H1 (cell line): ENCODE data around the gene ENTPD5. TPM values are rescaled to one million over a fixed set of nuclear protein-coding genes. Genes with fewer than 3 reads are reported as not detected.

Source experiments
- CTCF ChIA-PET: fragments of 300-600 bp; sonication (Branson Sonifier 250); formaldehyde crosslinking; loops from one replicate; lab custom pipeline; 2021; ENCODE audit not compliant: partially characterized antibody; lab: Charles Lee
- POLR2A ChIA-PET: fragments of 300-600 bp; sonication (Branson Sonifier 250); formaldehyde crosslinking; loops from one replicate; lab custom pipeline; 2021; ENCODE audit warnings: inconsistent platforms; ENCODE audit not compliant: partially characterized antibody; lab: Charles Lee
- DNase-seq, 2 experiments: peaks; one replicate each; pipeline versions ENCODE4 v3.0.0 to v3.0.0-alpha.2; 2010 to 2022; ENCODE audit warnings: low spot score in 2 of 2, low read depth in 1 of 2, mixed read lengths in 1 of 2
- FAIRE-seq: peaks from 2 replicates; lab custom pipeline; 2011; peaks lifted over from hg19 to GRCh38; lab: Jason Lieb, UNC
- H2AFZ ChIP-seq: 2 replicates; pipeline ENCODE4 v1.8.1; 2012; ENCODE audit warnings: low read length, inconsistent platforms
- H2AK5ac ChIP-seq: 2 replicates; pipeline ENCODE4 v1.6.1; 2013; ENCODE audit warnings: low read depth, low read length
- H2BK120ac ChIP-seq: replicated peaks from 2 replicates; pipeline ENCODE3; 2013; ENCODE audit warnings: low read depth, low read length, inconsistent platforms
- H2BK12ac ChIP-seq: 2 replicates; pipeline ENCODE4 v1.6.1; 2013; ENCODE audit warnings: low read depth, low read length
- H2BK15ac ChIP-seq: 2 replicates; pipeline ENCODE4 v1.6.1; 2013; ENCODE audit warnings: low read length
- H2BK20ac ChIP-seq: 2 replicates; pipeline ENCODE4 v1.6.1; 2013; ENCODE audit warnings: low read length
- H2BK5ac ChIP-seq: 2 replicates; pipeline ENCODE4 v1.6.1; 2013; ENCODE audit warnings: low read depth, low read length
- H3K14ac ChIP-seq: 2 replicates; pipeline ENCODE4 v1.6.1; 2013; ENCODE audit warnings: inconsistent platforms; ENCODE audit not compliant: insufficient read length
- H3K18ac ChIP-seq: 2 replicates; pipeline ENCODE4 v1.6.1; 2013; ENCODE audit warnings: low read length; ENCODE audit errors: extremely low read depth
- H3K23ac ChIP-seq: 2 replicates; pipeline ENCODE4 v1.6.1; 2013; ENCODE audit warnings: inconsistent platforms; ENCODE audit not compliant: insufficient read length
- H3K23me2 ChIP-seq: 2 replicates; pipeline ENCODE4 v1.6.1; 2013; ENCODE audit warnings: low read depth, low read length
- H3K27ac ChIP-seq: 2 replicates; pipeline ENCODE4 v1.6.1; 2011; ENCODE audit warnings: low read depth, low read length, inconsistent platforms
- H3K27me3 ChIP-seq, 4 experiments: replicated peaks in 1 of 4; 1 replicate in 1 of 4; 2 replicates in 3 of 4; pipeline versions ENCODE4 v1.6.1 to v1.8.1; 2011 to 2013; ENCODE audit warnings: low read length in 3 of 4, mild to moderate bottlenecking in 3 of 4, inconsistent platforms in 2 of 4, mixed read lengths in 2 of 4, moderate library complexity in 1 of 4; ENCODE audit not compliant: control insufficient read depth in 3 of 4, insufficient read depth in 3 of 4; ENCODE audit errors: extremely low read depth in 1 of 4
- H3K36me3 ChIP-seq, 4 experiments: 2 replicates each; pipeline versions ENCODE4 v1.6.1 to v1.8.1; 2011 to 2013; ENCODE audit warnings: mild to moderate bottlenecking in 4 of 4, low read length in 3 of 4, moderate library complexity in 2 of 4, control low read depth in 1 of 4, inconsistent platforms in 1 of 4; ENCODE audit not compliant: insufficient read depth in 4 of 4, control insufficient read depth in 2 of 4
- H3K4ac ChIP-seq: replicated peaks from 2 replicates; pipeline ENCODE3; 2013; ENCODE audit warnings: low read length, low read depth, mixed read lengths, inconsistent platforms; ENCODE audit not compliant: insufficient read length
- H3K4me1 ChIP-seq, 4 experiments: replicated peaks in 1 of 4; 1 replicate in 1 of 4; 2 replicates in 3 of 4; pipeline versions ENCODE4 v1.6.1 to v1.8.1; 2011 to 2013; ENCODE audit warnings: low read length in 3 of 4, inconsistent platforms in 2 of 4, mixed read lengths in 1 of 4; ENCODE audit not compliant: insufficient read depth in 4 of 4, control insufficient read depth in 3 of 4
- H3K4me2 ChIP-seq, 2 experiments: 2 replicates each; pipeline versions ENCODE4 v1.6.1 to v1.8.1; 2011 to 2013; ENCODE audit warnings: low read depth in 2 of 2, low read length in 2 of 2, control low read depth in 1 of 2, inconsistent platforms in 1 of 2, mild to moderate bottlenecking in 1 of 2; ENCODE audit not compliant: insufficient read depth in 1 of 2
- H3K4me3 ChIP-seq, 4 experiments: fragments of 200-600, 300-600 bp in 1 of 4; sonication (generic), shearing (Covaris generic), sonication (Bioruptor Twin) in 1 of 4; 2 replicates each; pipeline versions ENCODE4 v1.5.1 to v1.8.1; 2011 to 2016; ENCODE audit warnings: low read length in 4 of 4, low read depth in 3 of 4, control low read depth in 2 of 4, inconsistent platforms in 2 of 4, mild to moderate bottlenecking in 2 of 4, mixed read lengths in 1 of 4, moderate library complexity in 1 of 4; ENCODE audit not compliant: insufficient read depth in 2 of 4; ENCODE audit errors: extremely low read depth in 1 of 4
- H3K56ac ChIP-seq: replicated peaks from 2 replicates; pipeline ENCODE3; 2013; ENCODE audit warnings: low read depth, mild to moderate bottlenecking, mixed read lengths, low read length, inconsistent platforms; ENCODE audit not compliant: insufficient read length
- H3K79me1 ChIP-seq: 2 replicates; pipeline ENCODE4 v1.6.1; 2013; ENCODE audit warnings: low read depth, low read length, control low read depth
- H3K79me2 ChIP-seq, 2 experiments: 2 replicates each; pipeline versions ENCODE4 v1.6.1 to v1.8.1; 2012 to 2013; ENCODE audit warnings: low read length in 2 of 2, mild to moderate bottlenecking in 2 of 2, inconsistent platforms in 1 of 2; ENCODE audit not compliant: insufficient read depth in 2 of 2, control insufficient read depth in 1 of 2
- H3K9ac ChIP-seq, 4 experiments: replicated peaks in 1 of 4; 1 replicate in 1 of 4; 2 replicates in 3 of 4; pipeline versions ENCODE4 v1.6.1 to v1.8.1; 2011 to 2013; ENCODE audit warnings: low read depth in 3 of 4, low read length in 3 of 4, control low read depth in 2 of 4, mild to moderate bottlenecking in 2 of 4, moderate library complexity in 2 of 4, inconsistent platforms in 1 of 4; ENCODE audit errors: extremely low read depth in 1 of 4
- H3K9me3 ChIP-seq, 2 experiments: 2 replicates each; pipeline versions ENCODE4 v1.6.1 to v1.8.1; 2012 to 2013; ENCODE audit warnings: mild to moderate bottlenecking in 2 of 2, moderate library complexity in 2 of 2, control low read depth in 1 of 2, inconsistent platforms in 1 of 2, low read depth in 1 of 2, low read length in 1 of 2, mixed read lengths in 1 of 2; ENCODE audit not compliant: insufficient read depth in 2 of 2
- H4K20me1 ChIP-seq, 2 experiments: replicated peaks in 1 of 2; 2 replicates each; pipeline versions ENCODE3 to v1.8.1; 2011 to 2013; ENCODE audit warnings: inconsistent platforms in 2 of 2, low read length in 2 of 2, mild to moderate bottlenecking in 1 of 2; ENCODE audit not compliant: insufficient read depth in 2 of 2, control insufficient read depth in 1 of 2
- H4K5ac ChIP-seq: 2 replicates; pipeline ENCODE4 v1.6.1; 2013; ENCODE audit warnings: low read length, low read depth, mixed read lengths, inconsistent platforms; ENCODE audit not compliant: insufficient read length
- H4K8ac ChIP-seq: 2 replicates; pipeline ENCODE4 v1.8.0; 2013; ENCODE audit warnings: mild to moderate bottlenecking, moderate library complexity, low read length, inconsistent platforms; ENCODE audit not compliant: insufficient read depth; ENCODE audit errors: extremely low read depth
- H4K91ac ChIP-seq: replicated peaks from 2 replicates; pipeline ENCODE3; 2013; ENCODE audit warnings: low read length, mixed read lengths, inconsistent platforms; ENCODE audit not compliant: insufficient read length
- CBX8 ChIP-seq: fragments of 300-800, 300-1000 bp; sonication (generic); IDR thresholded peaks from 2 replicates; pipeline ENCODE4 v1.7.1; 2016; ENCODE audit warnings: low read depth, low read length, borderline replicate concordance
- CEBPB ChIP-seq: IDR thresholded peaks from 2 replicates; pipeline ENCODE4 v1.6.1; 2012; ENCODE audit warnings: low read depth, low read length
- CREB1 ChIP-seq: IDR thresholded peaks from 2 replicates; pipeline ENCODE4 v1.6.1; 2012; ENCODE audit warnings: inconsistent platforms
- CTCF ChIP-seq, 3 experiments: IDR thresholded peaks; 1 replicate in 2 of 3; 2 replicates in 1 of 3; pipeline versions ENCODE4 v1.5.1 to v1.6.1; 2011; ENCODE audit warnings: low read length in 3 of 3, mild to moderate bottlenecking in 3 of 3, inconsistent platforms in 2 of 3, low read depth in 1 of 3, moderate library complexity in 1 of 3; ENCODE audit not compliant: insufficient read depth in 1 of 3; ENCODE audit errors: control extremely low read depth in 1 of 3
- JUN ChIP-seq: IDR thresholded peaks from 2 replicates; pipeline ENCODE4 v1.6.1; 2011; ENCODE audit warnings: low read depth, mild to moderate bottlenecking, improper control_type of control experiment, low read length
- JUND ChIP-seq: IDR thresholded peaks from 2 replicates; pipeline ENCODE4 v1.6.1; 2011; ENCODE audit warnings: mild to moderate bottlenecking, improper control_type of control experiment, low read length
- KDM1A ChIP-seq: fragments of 200-600, 300-600 bp; sonication (generic); IDR thresholded peaks from 2 replicates; pipeline ENCODE4 v1.7.1; 2016; ENCODE audit warnings: mild to moderate bottlenecking, low read length, borderline replicate concordance
- MAX ChIP-seq: IDR thresholded peaks from 2 replicates; pipeline ENCODE4 v1.6.1; 2012; ENCODE audit warnings: inconsistent platforms
- PHF8 ChIP-seq: fragments of 200-600 bp; sonication (generic); conservative IDR thresholded peaks from 2 replicates; pipeline ENCODE4 v1.7.1; 2012; ENCODE audit warnings: low read depth, mild to moderate bottlenecking, inconsistent platforms, low read length, moderate library complexity
- POU5F1 ChIP-seq: IDR thresholded peaks from 2 replicates; pipeline ENCODE4 v1.6.1; 2011; ENCODE audit warnings: low read depth, mild to moderate bottlenecking, low read length, moderate library complexity
- SRF ChIP-seq: IDR thresholded peaks from 2 replicates; pipeline ENCODE4 v1.6.1; 2011; ENCODE audit warnings: mild to moderate bottlenecking, low read depth, low read length, moderate library complexity
- TAF7 ChIP-seq: optimal IDR thresholded peaks from 2 replicates; pipeline ENCODE3; 2011; ENCODE audit warnings: low read depth, mild to moderate bottlenecking, inconsistent platforms, low read length, moderate library complexity, borderline replicate concordance
- TEAD4 ChIP-seq: IDR thresholded peaks from 2 replicates; pipeline ENCODE4 v1.6.1; 2012; ENCODE audit warnings: low read depth, low read length, inconsistent platforms, mixed read lengths
- WGBS, 2 experiments: shearing (Covaris generic) in 1 of 2; methylation state at CpG; one replicate each; pipeline versions ENCODE4 v1.1.6 to v1.1.7; 2013 to 2015; ENCODE audit warnings: low lambda C conversion rate in 2 of 2, mixed read lengths in 2 of 2, inconsistent platforms in 1 of 2, low coverage in 1 of 2, missing lambda C conversion rate in 1 of 2; ENCODE audit not compliant: insufficient replicate concordance in 2 of 2, insufficient coverage in 1 of 2, insufficient read length in 1 of 2; ENCODE audit errors: extremely low coverage in 1 of 2, missing lambda C conversion rate in 1 of 2; 5-methylcytosine and 5-hydroxymethylcytosine counted together
- polyA plus RNA-seq, 7 experiments: library from polyadenylated mRNA; depleted of rRNA in 3 of 7; stranded (reverse) in 5 of 7; unstranded in 2 of 7; fragments of >200 nt in 5 of 7; fragments of 200-250 nt in 2 of 7; gene quantifications; 1 replicate in 5 of 7; 2 replicates in 1 of 7; 4 replicates in 1 of 7; pipeline versions ENCODE4 v1.2.1 to v1.2.3, GENCODE V29; 2011 to 2013; ENCODE audit warnings: missing spikeins in 2 of 7, mixed read lengths in 2 of 7
- total RNA-seq: library from RNA; stranded (reverse); fragmentation: NEBNext Ultra II Directional; extraction: Animal tissue kit (Norgen Biotek cat#: 25700); gene quantifications from 2 replicates; pipeline ENCODE4 v1.2.1, GENCODE V29; 2021

Gene ENTPD5
- total and polyA plus RNA-seq, 2 of the 8 experiments (the other 6 are each of a cell fraction or from before 2014, with no cell fraction given), result 5.0 to 6.5 TPM

GRCh38 chr14:74035556-74035955 is 16.5 kb upstream of the ENTPD5 start:
- Histone ChIP-seq H2BK120ac (no peak overlapping the region), H3K27ac (no peak overlapping the region), H3K4me1 (no peaks in the 10 kb centered on the region), H4K91ac (no peak overlapping the region), H3K9me3 (no peaks in the 10 kb centered on the region), H3K79me1 (no peaks in the 10 kb centered on the region), H4K8ac (no peak overlapping the region), H3K4me3 (no peak overlapping the region), H2BK15ac (no peak overlapping the region), H3K23me2 (no peaks in the 10 kb centered on the region), H3K9ac (no peak overlapping the region), H2AFZ (no peak overlapping the region), H3K27me3 (no peaks in the 10 kb centered on the region), H2BK20ac (no peak overlapping the region), H3K14ac (no peak overlapping the region), H2AK5ac (no peak overlapping the region), H3K56ac (no peak overlapping the region), H3K18ac (no peak overlapping the region), H2BK12ac (no peak overlapping the region), H3K36me3 (no peaks in the 10 kb centered on the region), H4K20me1 (no peaks in the 10 kb centered on the region), H3K79me2 (no peaks in the 10 kb centered on the region), H3K23ac (no peak overlapping the region), H3K4me2 (no peak overlapping the region), H3K4ac (no peak overlapping the region), H4K5ac (no peak overlapping the region), H2BK5ac (no peak overlapping the region)
- ChIA-PET POLR2A (no interaction called here), CTCF (interaction anchor here (0.6 to 2.7 kb wide), 4 partner anchors 13 to 1928 kb away, joined by 3 to 9 read pairs (median 4); no protein-coding TSS in a partner anchor)
- DNase-seq, result no peak
- WGBS, 2 experiments, result 94% methylated on average over 3 of the region's 4 CpGs; no CpG with 5 or more reads in 1 of the 2 experiments
- no peak for FAIRE-seq
- TF ChIP-seq SRF, result no peak
- TF ChIP-seq POU5F1, result no peak
- no peak for TF ChIP-seq CBX8
- TF ChIP-seq CTCF (IDR thresholded peaks at IDR 0.05; ENCODE audit: control extremely low read depth in 1 of 3, insufficient read depth in 1 of 3, low read depth in 1 of 3, low read length in 3 of 3), result no peak
- no peak for TF ChIP-seq JUN
- TF ChIP-seq KDM1A, result no peak
- no peak for TF ChIP-seq JUND
- TF ChIP-seq PHF8, result no peak
- TF ChIP-seq MAX, result no peak
- TF ChIP-seq CEBPB, result no peak
- TF ChIP-seq TAF7, result no peak
- no peak for TF ChIP-seq CREB1
- no peak for TF ChIP-seq TEAD4
